DND-41 (cell line): ENCODE results near the gene NUDT16.

Experiments used
- ATAC-seq: fragments of 200-7000 bp; cut with Tn5 transposase; 3 replicates; pipeline ENCODE4 v1.9.1; 2021; ENCODE audit warnings: low read depth; ENCODE audit not compliant: insufficient read depth
- DNase-seq: peaks from one replicate; pipeline ENCODE4 v3.0.0-alpha.2; 2020
- H2AFZ ChIP-seq: 2 replicates; pipeline ENCODE4 v1.6.0; 2012; ENCODE audit warnings: low read depth, low read length
- H3K27ac ChIP-seq: 2 replicates; pipeline ENCODE4 v1.5.1; 2012; ENCODE audit warnings: low read length, inconsistent platforms
- H3K27me3 ChIP-seq: fragments of 200-600 bp; sonication (generic); 2 replicates; pipeline ENCODE4 v1.6.0; 2012; ENCODE audit warnings: low read length, mild to moderate bottlenecking, inconsistent platforms; ENCODE audit not compliant: insufficient read depth, poor library complexity
- H3K36me3 ChIP-seq: 2 replicates; pipeline ENCODE4 v1.5.1; 2012; ENCODE audit warnings: low read length, inconsistent platforms; ENCODE audit not compliant: insufficient read depth
- H3K4me1 ChIP-seq: 2 replicates; pipeline ENCODE4 v1.5.1; 2012; ENCODE audit warnings: mild to moderate bottlenecking, low read length; ENCODE audit not compliant: insufficient read depth
- H3K4me2 ChIP-seq: 2 replicates; pipeline ENCODE4 v1.6.0; 2012; ENCODE audit warnings: mild to moderate bottlenecking, moderate library complexity, low read length, inconsistent platforms; ENCODE audit not compliant: insufficient read depth
- H3K4me3 ChIP-seq, 2 experiments: fragments of 200-600 bp in 1 of 2; shearing (Covaris generic) in 1 of 2; 2 replicates each; pipeline ENCODE4 v1.5.1; 2012 to 2016; ENCODE audit warnings: inconsistent platforms in 2 of 2, low read length in 2 of 2, mild to moderate bottlenecking in 2 of 2, low read depth in 1 of 2, moderate library complexity in 1 of 2
- H3K79me2 ChIP-seq: 2 replicates; pipeline ENCODE4 v1.6.0; 2012; ENCODE audit warnings: low read length, inconsistent platforms; ENCODE audit not compliant: insufficient read depth
- H3K9ac ChIP-seq: 2 replicates; pipeline ENCODE4 v1.6.0; 2012; ENCODE audit warnings: low read depth, mild to moderate bottlenecking, inconsistent platforms, low read length, moderate library complexity
- H3K9me3 ChIP-seq: 2 replicates; pipeline ENCODE4 v1.5.1; 2012; ENCODE audit warnings: low read length, moderate library complexity, mild to moderate bottlenecking, inconsistent platforms; ENCODE audit not compliant: insufficient read depth, severe bottlenecking
- H4K20me1 ChIP-seq: 2 replicates; pipeline ENCODE4 v1.6.0; 2012; ENCODE audit warnings: low read length; ENCODE audit not compliant: insufficient read depth
- CTCF ChIP-seq: IDR thresholded peaks from 2 replicates; pipeline ENCODE4 v1.5.1; 2012; ENCODE audit warnings: borderline replicate concordance, low read length, moderate library complexity, mild to moderate bottlenecking; ENCODE audit not compliant: poor library complexity, severe bottlenecking; ENCODE audit errors: extremely low read depth
- EZH2 ChIP-seq: IDR thresholded peaks from 3 replicates; pipeline ENCODE4 v1.6.1; 2012; ENCODE audit warnings: borderline replicate concordance, low read depth, mild to moderate bottlenecking, moderate library complexity, low read length, inconsistent platforms; ENCODE audit not compliant: severe bottlenecking

The NUDT16 gene

GRCh38 chr3:131417751-131418150 lies 36.2 kb downstream of the NUDT16 start:
- no peak for TF ChIP-seq CTCF
- no peak for TF ChIP-seq EZH2
- H4K20me1 ChIP-seq: no peaks in the 10 kb centered on the region
- no peak for ATAC-seq
- no peak overlapping the region for H3K27ac ChIP-seq
- H2AFZ ChIP-seq: no peak overlapping the region
- H3K4me1 ChIP-seq: no peaks in the 10 kb centered on the region
- H3K9ac ChIP-seq: no peak overlapping the region
- no peaks in the 10 kb centered on the region for H3K79me2 ChIP-seq
- no peaks in the 10 kb centered on the region for H3K27me3 ChIP-seq
- H3K4me2 ChIP-seq: no peak overlapping the region
- no peak for DNase-seq
- H3K4me3 ChIP-seq: no peak overlapping the region
- no peaks in the 10 kb centered on the region for H3K9me3 ChIP-seq
- H3K36me3 ChIP-seq: no peaks in the 10 kb centered on the region

GRCh38 chr3:131421301-131421700 lies 39.7 kb downstream of the NUDT16 start:
- no peak overlapping the region for H3K27ac ChIP-seq
- no peak overlapping the region for H3K9ac ChIP-seq
- no peaks in the 10 kb centered on the region for H4K20me1 ChIP-seq
- no peaks in the 10 kb centered on the region for H3K4me1 ChIP-seq
- H3K36me3 ChIP-seq: no peaks in the 10 kb centered on the region
- no peaks in the 10 kb centered on the region for H3K79me2 ChIP-seq
- no peak overlapping the region for H2AFZ ChIP-seq
- DNase-seq (no peak), ATAC-seq (no peak)
- no peaks in the 10 kb centered on the region for H3K27me3 ChIP-seq
- H3K9me3 ChIP-seq: no peaks in the 10 kb centered on the region
- no peak overlapping the region for H3K4me3 ChIP-seq
- no peak overlapping the region for H3K4me2 ChIP-seq
- TF ChIP-seq CTCF (no peak), EZH2 (no peak)

- no peaks in the 10 kb centered on the region for H4K20me1 ChIP-seq
- no peaks in the 10 kb centered on the region for H3K79me2 ChIP-seq
- no peaks in the 10 kb centered on the region for H3K9me3 ChIP-seq
- no peaks in the 10 kb centered on the region for H3K27me3 ChIP-seq
- ATAC-seq (no peak), DNase-seq (no peak)
- no peak overlapping the region for H3K4me3 ChIP-seq
- H3K9ac ChIP-seq: no peak overlapping the region
- no peak overlapping the region for H3K4me2 ChIP-seq
- no peaks in the 10 kb centered on the region for H3K4me1 ChIP-seq
- H2AFZ ChIP-seq: no peak overlapping the region
- no peak overlapping the region for H3K27ac ChIP-seq
- no peaks in the 10 kb centered on the region for H3K36me3 ChIP-seq
- TF ChIP-seq EZH2 (no peak), CTCF (no peak)
Observed at GRCh38 chr3:131421957-131422498, 40.5 kb downstream of the NUDT16 start.

- Histone ChIP-seq H3K9me3 (no peaks in the 10 kb centered on the region), H3K9ac (no peak overlapping the region), H3K4me3 (no peak overlapping the region), H3K36me3 (no peaks in the 10 kb centered on the region), H3K79me2 (no peaks in the 10 kb centered on the region), H3K27ac (no peak overlapping the region), H4K20me1 (no peaks in the 10 kb centered on the region), H3K4me1 (no peaks in the 10 kb centered on the region), H3K27me3 (no peaks in the 10 kb centered on the region), H2AFZ (no peak overlapping the region), H3K4me2 (no peak overlapping the region)
- ATAC-seq: no peak
- no peak for DNase-seq
- TF ChIP-seq EZH2 (no peak), CTCF (no peak)
Observed at GRCh38 chr3:131427226-131427625, 45.7 kb downstream of the NUDT16 start.
